HG03432 (cell line): Measurements from ENCODE around the gene MACROD2.

Experiments
- ATAC-seq: cut with Tn5 transposase; IDR thresholded peaks from one replicate; pipeline ENCODE4 v1.9.1; 2021; ENCODE audit warnings: mild to moderate bottlenecking, moderate library complexity; ENCODE audit not compliant: unreplicated experiment

The MACROD2 gene

GRCh38 chr20:15716256-15716655 lies 1720.9 kb downstream of the MACROD2 start:
- ATAC-seq: no peak

GRCh38 chr20:15726416-15726815 lies 1731.1 kb downstream of the MACROD2 start:
- ATAC-seq: no peak

GRCh38 chr20:15734052-15734451 lies 1738.7 kb downstream of the MACROD2 start:
- ATAC-seq: no peak

GRCh38 chr20:15739035-15739434 lies 1743.7 kb downstream of the MACROD2 start:
- no peak for ATAC-seq

- no peak for ATAC-seq
These were observed 1744.9 kb downstream of the MACROD2 start for GRCh38 chr20:15740046-15740775.

- no peak for ATAC-seq
These were observed 1746.8 kb downstream of the MACROD2 start for GRCh38 chr20:15742087-15742486.

GRCh38 chr20:15742627-15743026 lies 1747.3 kb downstream of the MACROD2 start:
- no peak for ATAC-seq

GRCh38 chr20:15756002-15756753 lies 1760.9 kb downstream of the MACROD2 start:
- no peak for ATAC-seq

GRCh38 chr20:15756754-15757115 lies 1761.4 kb downstream of the MACROD2 start:
- no peak for ATAC-seq

GRCh38 chr20:15759594-15759993 lies 1764.3 kb downstream of the MACROD2 start:
- no peak for ATAC-seq

GRCh38 chr20:15760001-15760621 lies 1764.8 kb downstream of the MACROD2 start:
- no peak for ATAC-seq

- no peak for ATAC-seq
These were observed 1768.0 kb downstream of the MACROD2 start for GRCh38 chr20:15763366-15763765.

- no peak for ATAC-seq
These were observed 1772.3 kb downstream of the MACROD2 start for GRCh38 chr20:15767586-15767985.

GRCh38 chr20:15767999-15768741 lies 1772.9 kb downstream of the MACROD2 start:
- no peak for ATAC-seq

- no peak for ATAC-seq
These were observed 1777.5 kb downstream of the MACROD2 start for GRCh38 chr20:15772826-15773225.

GRCh38 chr20:15774926-15775325 lies 1779.6 kb downstream of the MACROD2 start:
- ATAC-seq: no peak

GRCh38 chr20:15776770-15777466 lies 1781.6 kb downstream of the MACROD2 start:
- ATAC-seq: no peak

GRCh38 chr20:15784020-15784419 lies 1788.7 kb downstream of the MACROD2 start:
- ATAC-seq: no peak

- no peak for ATAC-seq
These were observed 1793.8 kb downstream of the MACROD2 start for GRCh38 chr20:15789079-15789478.

GRCh38 chr20:15792855-15793254 lies 1797.5 kb downstream of the MACROD2 start:
- no peak for ATAC-seq

GRCh38 chr20:15794409-15794808 lies 1799.1 kb downstream of the MACROD2 start:
- ATAC-seq: no peak
